Measurements from ENCODE around the gene SPACA7.

SPACA7 gene, protein sequence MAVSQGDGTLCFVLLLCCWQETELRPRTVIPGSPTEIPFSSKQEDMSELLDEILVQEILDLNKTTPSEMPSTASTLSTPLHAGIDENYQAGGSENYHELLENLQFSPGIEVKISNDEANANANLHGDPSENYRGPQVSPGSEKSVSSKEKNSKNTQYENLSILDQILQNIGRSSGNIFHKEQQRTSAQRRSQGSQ

GRCh38 chr13:112376050-112376681 lies at the start of gene SPACA7:
Gene SPACA7 (plus strand): TSS chr13:112376355. CDS start chr13:112376386, 31 bp downstream.
- DNase-seq = no peak

- DNase-seq = no peak
Measured at GRCh38 chr13:112326821-112327370, 49.3 kb upstream of the SPACA7 start.

- no peak for DNase-seq
Measured at GRCh38 chr13:112328936-112329335, 47.2 kb upstream of the SPACA7 start.

DNA sequence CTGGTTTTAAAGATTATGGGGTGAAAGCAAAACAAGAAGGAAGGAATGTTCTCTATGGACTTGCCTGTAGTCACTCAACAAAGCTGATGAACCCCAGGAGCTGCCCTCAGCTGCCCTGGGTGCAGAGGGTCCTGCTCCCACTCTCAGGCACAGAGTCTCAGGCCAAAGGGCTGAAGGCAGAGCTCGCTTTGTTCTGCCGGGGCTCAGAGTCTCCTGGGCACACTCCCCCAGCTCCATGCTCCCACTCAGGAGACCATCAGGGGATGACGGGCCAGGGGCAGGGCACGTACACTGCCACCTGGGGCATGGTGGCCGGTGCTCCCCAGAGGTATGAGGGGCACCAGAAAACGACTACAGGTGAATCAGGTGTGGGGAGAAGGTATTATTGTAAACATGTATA lies 46.8 kb upstream of the SPACA7 start:
- no peak for DNase-seq

- no peak for DNase-seq
Measured at GRCh38 chr13:112330066-112330465, 46.1 kb upstream of the SPACA7 start.

GRCh38 chr13:112330479-112331381 lies 45.4 kb upstream of the SPACA7 start:
- DNase-seq = no peak

DNA sequence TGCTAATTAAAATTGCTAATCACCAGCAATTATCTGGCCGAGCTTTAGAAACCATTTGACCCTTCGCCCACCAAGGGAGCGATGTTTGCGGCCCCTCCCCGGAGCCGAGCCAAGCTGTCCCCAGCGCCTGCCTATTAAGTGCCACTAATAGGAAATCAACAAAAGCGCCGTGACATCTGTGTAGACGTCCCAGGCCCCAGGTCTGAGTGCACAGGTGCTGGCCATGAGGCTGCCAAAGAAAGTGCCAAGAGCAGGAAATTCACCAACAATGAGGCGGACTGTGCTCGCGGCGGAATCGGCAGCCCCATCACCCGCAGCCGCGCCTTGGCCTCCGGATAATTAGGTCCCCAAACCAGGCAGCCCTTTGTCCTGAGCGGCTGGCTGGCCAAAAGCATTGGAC lies 44.5 kb upstream of the SPACA7 start:
- DNase-seq = no peak

DNA sequence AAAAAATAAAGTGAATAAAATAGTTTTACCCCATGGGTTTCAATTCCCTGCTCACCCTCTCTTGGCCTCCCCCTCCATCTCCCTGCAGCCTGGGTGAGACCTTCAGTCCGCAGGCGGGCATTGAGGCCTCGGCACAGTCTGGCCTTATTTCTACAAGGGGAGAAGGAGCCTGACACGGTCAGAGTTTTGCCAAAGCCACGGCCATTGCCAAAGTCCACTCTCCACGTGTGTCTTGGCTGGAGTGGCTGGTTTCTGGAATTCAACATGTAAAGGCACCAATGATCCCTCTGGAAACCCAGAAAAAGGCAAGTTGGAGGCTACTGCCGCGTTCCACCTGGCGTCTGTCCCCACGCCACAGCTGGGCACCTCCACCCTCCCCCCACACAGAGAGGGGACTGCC lies 43.4 kb upstream of the SPACA7 start:
- DNase-seq = no peak

DNA sequence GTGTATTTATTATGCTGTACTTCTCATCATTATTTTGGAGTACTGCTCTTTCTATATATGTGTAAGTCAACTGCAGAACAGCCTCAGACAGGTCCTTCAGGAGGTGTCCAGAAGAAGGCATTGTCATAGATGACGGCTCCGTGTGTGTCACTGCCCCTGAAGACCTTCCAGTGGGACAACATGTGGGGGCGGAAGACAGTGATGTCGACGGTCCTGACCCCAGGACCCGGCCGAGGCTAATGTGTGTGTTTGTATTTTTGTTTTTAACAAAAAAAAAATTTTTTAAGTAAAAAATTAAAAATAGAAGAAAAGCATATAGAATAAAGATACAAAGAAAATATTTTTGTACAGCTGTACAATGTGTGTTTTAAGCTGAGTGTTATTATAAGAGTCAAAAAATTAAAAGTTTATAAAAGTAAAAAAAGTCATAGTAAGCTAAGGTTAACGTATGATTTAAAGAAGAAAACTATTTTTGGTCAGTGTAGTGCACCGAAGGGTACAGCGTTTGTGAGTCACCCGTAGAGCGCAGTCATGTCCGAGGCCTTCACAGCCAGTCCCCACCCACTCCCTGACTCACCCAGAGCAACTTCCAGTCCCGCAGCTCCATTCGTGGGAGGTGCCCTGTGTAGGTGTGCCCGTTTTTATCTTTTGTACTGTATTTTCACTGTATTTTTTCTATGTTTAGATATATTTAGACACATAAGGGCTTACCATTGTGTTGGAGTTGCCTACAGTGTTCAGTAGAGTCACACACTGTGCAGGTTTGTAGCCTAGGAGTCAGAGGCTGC lies 42.2 kb upstream of the SPACA7 start:
- no peak for DNase-seq

DNA sequence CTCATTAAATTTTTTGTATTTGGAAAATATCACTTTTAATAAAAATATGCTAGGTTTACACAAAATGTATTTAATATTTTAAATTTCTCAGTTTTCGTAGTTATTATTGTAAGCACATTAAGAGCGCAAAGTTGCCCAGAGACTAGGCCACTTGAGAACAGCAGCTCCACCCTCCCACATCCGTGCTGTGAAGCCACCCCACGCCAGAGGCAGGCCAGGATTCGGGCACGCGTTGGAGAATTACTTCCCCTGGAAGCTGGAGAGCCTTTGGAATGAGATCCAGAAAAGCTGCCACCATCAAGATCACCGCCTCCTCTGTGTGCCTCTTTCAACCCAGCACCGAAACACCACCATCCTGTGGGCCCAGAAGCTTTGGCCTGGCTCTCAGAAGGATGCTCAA lies 41.0 kb upstream of the SPACA7 start:
- DNase-seq = no peak

DNA sequence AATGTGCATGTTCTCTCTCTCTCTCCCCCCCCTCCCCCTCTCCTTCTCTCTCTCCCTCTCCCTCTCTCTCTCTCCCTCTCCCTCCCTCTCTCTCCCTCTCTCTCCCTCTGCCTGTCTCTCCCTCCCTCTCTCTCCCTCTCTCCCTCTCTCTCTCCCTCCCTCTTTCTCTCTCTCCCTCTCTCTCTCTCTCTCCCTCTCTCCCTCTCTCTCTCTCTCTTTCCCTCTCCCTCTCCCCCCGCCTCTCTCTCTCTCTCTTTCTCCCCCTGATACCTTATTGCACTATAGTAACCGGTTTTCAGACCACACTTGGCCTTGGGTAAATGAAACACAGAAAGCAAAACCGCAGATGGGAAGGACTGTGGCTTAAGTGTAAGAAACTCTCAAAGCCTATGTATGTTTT lies 34.7 kb upstream of the SPACA7 start:
- no peak for DNase-seq

- DNase-seq = peak; percentile 12
Measured at GRCh38 chr13:112341976-112342735, 34.0 kb upstream of the SPACA7 start.

GRCh38 chr13:112342841-112343361 lies 33.3 kb upstream of the SPACA7 start:
- no peak for DNase-seq

DNA sequence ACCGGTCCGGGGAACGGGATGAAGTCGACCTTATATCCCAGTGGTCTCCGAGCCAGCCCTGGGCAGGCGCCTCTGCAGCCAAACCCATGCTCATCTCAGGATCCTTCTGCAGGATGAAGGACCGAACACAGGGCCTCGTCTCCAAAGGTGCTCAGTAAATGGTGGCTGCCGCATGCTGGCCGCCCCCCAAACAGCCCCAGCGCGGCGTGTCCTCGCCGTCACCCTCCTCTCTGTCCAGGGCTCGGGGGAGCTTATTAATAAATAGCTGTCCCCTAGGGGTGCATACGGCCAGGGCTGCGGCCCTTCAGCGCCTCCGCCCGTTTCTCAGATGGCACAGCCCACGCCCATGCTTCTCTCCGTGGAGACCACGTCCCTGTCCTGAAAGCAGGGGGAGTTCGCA lies 32.6 kb upstream of the SPACA7 start:
- no peak for DNase-seq

DNA sequence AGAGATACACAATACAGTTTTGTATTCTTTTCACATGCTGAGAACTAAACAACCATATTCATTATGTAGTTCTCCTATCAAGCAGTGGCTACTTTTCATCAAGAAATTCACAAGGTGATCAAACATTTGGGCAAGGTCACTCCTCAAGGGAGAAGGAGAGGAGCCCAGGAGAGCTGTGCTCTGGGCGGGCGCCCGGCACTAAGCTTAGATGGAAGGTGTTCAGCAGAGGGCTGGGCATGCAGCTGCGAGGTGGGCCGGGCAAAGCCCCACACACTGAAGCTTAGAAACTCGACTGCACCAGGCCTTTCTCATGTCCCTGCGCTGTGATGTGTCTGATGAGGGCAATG lies 30.4 kb upstream of the SPACA7 start:
- DNase-seq = no peak

- DNase-seq = peak; percentile 90
Measured at GRCh38 chr13:112346173-112346898, 29.8 kb upstream of the SPACA7 start.

GRCh38 chr13:112346899-112347229 lies 29.3 kb upstream of the SPACA7 start:
- DNase-seq = no peak

DNA sequence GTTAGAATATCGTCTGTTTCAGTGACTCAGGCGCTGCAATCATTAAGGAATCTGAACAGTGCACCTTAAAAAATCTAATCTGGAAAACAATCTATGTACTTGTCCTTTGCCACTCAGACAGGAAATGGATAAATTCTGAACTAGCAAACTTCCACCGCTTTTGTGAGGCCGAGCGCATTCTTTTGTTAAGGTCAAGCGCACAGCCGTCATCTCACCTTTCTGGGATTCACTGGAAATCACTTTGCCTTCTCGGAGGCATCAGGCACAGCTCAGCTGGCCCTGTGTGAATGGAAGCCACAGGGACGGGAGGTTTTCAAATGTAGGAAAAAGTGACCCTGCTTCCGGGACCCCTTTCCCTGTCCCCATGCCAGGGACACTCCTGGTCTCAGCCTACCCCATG lies 28.2 kb upstream of the SPACA7 start:
- DNase-seq = no peak

- DNase-seq = no peak
Measured at GRCh38 chr13:112348642-112349345, 27.4 kb upstream of the SPACA7 start.

- DNase-seq = no peak
Measured at GRCh38 chr13:112349681-112350080, 26.5 kb upstream of the SPACA7 start.

- no peak for DNase-seq
Measured at GRCh38 chr13:112350300-112350699, 25.9 kb upstream of the SPACA7 start.
